ENCODE results near the gene OTP. TPM values are rescaled to one million over a fixed set of nuclear protein-coding genes. Genes with fewer than 3 reads are reported as not detected.

The OTP gene
- not detected in 2 replicates for total RNA-seq

GRCh38 chr5:77637998-77638762 is at the start of gene OTP:
TSS of gene OTP (minus strand) at chr5:77638713. CDS start at chr5:77638549, 164 bp downstream.

Other genes with a start within 250 kb of the OTP start
- gene WDR41, start 146.4 kb downstream of the OTP start, total RNA-seq: 101 and 161 TPM in 2 replicates
- 55.0 and 63.1 TPM in 2 replicates for gene TBCA, start 137.6 kb upstream of the OTP start, total RNA-seq

Data from smooth muscle cell of the pulmonary artery (primary cell).